ENCODE measurements around the gene MRC1. TPM values are rescaled to one million over a fixed set of nuclear protein-coding genes. Genes with fewer than 3 reads are reported as not detected.

MRC1 gene
- total RNA-seq, 1 donor from 2014 or later = 0.07 TPM

GRCh38 chr10:17847585-17848296 is 38.6 kb downstream of the MRC1 start:
- no peaks in the 10 kb centered on the region for H3K9me3 ChIP-seq (ENCODE audit: insufficient read depth, low read depth, low read length)
- peaks cover 7% of the 10 kb centered on the region for H3K4me1 Mint-ChIP-seq (ENCODE audit: low read depth, unreplicated experiment)
- H3K9me3 Mint-ChIP-seq (ENCODE audit: unreplicated experiment) = no peaks in the 10 kb centered on the region
- H3K27me3 ChIP-seq (ENCODE audit: insufficient read depth, low read length) = no peaks in the 10 kb centered on the region
- no peaks in the 10 kb centered on the region for H3K36me3 Mint-ChIP-seq (ENCODE audit: low read depth, unreplicated experiment)
- no peak overlapping the region for H3K27ac Mint-ChIP-seq (ENCODE audit: unreplicated experiment)
- DNase-seq (ENCODE audit: low read depth) = no peak
- no peak overlapping the region for H3K4me2 ChIP-seq (ENCODE audit: low read length)
- no peak overlapping the region for H3K4me3 Mint-ChIP-seq (ENCODE audit: unreplicated experiment)
- no peaks in the 10 kb centered on the region for H3K36me3 ChIP-seq (ENCODE audit: insufficient read depth, low read length)
- no peak overlapping the region for H3K27ac ChIP-seq (ENCODE audit: low read depth, low read length)
- H4K20me1 ChIP-seq (ENCODE audit: insufficient read depth, low read length) = no peaks in the 10 kb centered on the region
- H2AFZ ChIP-seq (ENCODE audit: low read depth, low read length) = no peak overlapping the region
- TF ChIP-seq EZH2 (IDR thresholded peaks at IDR 0.05; ENCODE audit: insufficient read depth, low read length) = no peak
- TF ChIP-seq, protein P1, sequence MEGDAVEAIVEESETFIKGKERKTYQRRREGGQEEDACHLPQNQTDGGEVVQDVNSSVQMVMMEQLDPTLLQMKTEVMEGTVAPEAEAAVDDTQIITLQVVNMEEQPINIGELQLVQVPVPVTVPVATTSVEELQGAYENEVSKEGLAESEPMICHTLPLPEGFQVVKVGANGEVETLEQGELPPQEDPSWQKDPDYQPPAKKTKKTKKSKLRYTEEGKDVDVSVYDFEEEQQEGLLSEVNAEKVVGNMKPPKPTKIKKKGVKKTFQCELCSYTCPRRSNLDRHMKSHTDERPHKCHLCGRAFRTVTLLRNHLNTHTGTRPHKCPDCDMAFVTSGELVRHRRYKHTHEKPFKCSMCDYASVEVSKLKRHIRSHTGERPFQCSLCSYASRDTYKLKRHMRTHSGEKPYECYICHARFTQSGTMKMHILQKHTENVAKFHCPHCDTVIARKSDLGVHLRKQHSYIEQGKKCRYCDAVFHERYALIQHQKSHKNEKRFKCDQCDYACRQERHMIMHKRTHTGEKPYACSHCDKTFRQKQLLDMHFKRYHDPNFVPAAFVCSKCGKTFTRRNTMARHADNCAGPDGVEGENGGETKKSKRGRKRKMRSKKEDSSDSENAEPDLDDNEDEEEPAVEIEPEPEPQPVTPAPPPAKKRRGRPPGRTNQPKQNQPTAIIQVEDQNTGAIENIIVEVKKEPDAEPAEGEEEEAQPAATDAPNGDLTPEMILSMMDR (IDR thresholded peaks at IDR 0.05; ENCODE audit: insufficient read depth, low read depth, low read length) = peak; percentile 48
- no peaks in the 10 kb centered on the region for H3K27me3 Mint-ChIP-seq (ENCODE audit: low read depth, unreplicated experiment)
- H3K9ac ChIP-seq (ENCODE audit: low read length) = no peak overlapping the region
- FAIRE-seq = no peak
- no peaks in the 10 kb centered on the region for H3K4me1 ChIP-seq (ENCODE audit: insufficient read depth, low read length)
- H3K4me3 ChIP-seq (ENCODE audit: insufficient read depth, low read depth, low read length) = no peak overlapping the region
- H3K79me2 ChIP-seq (ENCODE audit: insufficient read depth, low read length) = no peaks in the 10 kb centered on the region

- Histone ChIP-seq H3K79me2 (ENCODE audit: insufficient read depth, low read length) (no peaks in the 10 kb centered on the region), H4K20me1 (ENCODE audit: insufficient read depth, low read length) (no peaks in the 10 kb centered on the region), H3K36me3 (ENCODE audit: insufficient read depth, low read length) (no peaks in the 10 kb centered on the region), H3K27me3 (ENCODE audit: insufficient read depth, low read length) (no peaks in the 10 kb centered on the region), H2AFZ (ENCODE audit: low read depth, low read length) (no peak overlapping the region), H3K4me2 (ENCODE audit: low read length) (no peak overlapping the region), H3K4me1 (ENCODE audit: insufficient read depth, low read length) (no peaks in the 10 kb centered on the region), H3K9ac (ENCODE audit: low read length) (no peak overlapping the region), H3K27ac (ENCODE audit: low read depth, low read length) (no peak overlapping the region), H3K9me3 (ENCODE audit: insufficient read depth, low read depth, low read length) (no peaks in the 10 kb centered on the region), H3K4me3 (ENCODE audit: insufficient read depth, low read depth, low read length) (no peak overlapping the region)
- FAIRE-seq = no peak
- Mint-ChIP-seq H3K4me1 (ENCODE audit: low read depth, unreplicated experiment) (peaks cover 7% of the 10 kb centered on the region), H3K4me3 (ENCODE audit: unreplicated experiment) (no peak overlapping the region), H3K36me3 (ENCODE audit: low read depth, unreplicated experiment) (no peaks in the 10 kb centered on the region), H3K27ac (ENCODE audit: unreplicated experiment) (no peak overlapping the region), H3K27me3 (ENCODE audit: low read depth, unreplicated experiment) (no peaks in the 10 kb centered on the region), H3K9me3 (ENCODE audit: unreplicated experiment) (no peaks in the 10 kb centered on the region)
- no peak for DNase-seq (ENCODE audit: low read depth)
- TF ChIP-seq, protein P1 (IDR thresholded peaks at IDR 0.05; ENCODE audit: insufficient read depth, low read depth, low read length) = no peak
- no peak for TF ChIP-seq EZH2 (IDR thresholded peaks at IDR 0.05; ENCODE audit: insufficient read depth, low read length)
Observed at GRCh38 chr10:17848646-17849045, 39.5 kb downstream of the MRC1 start.

DNA sequence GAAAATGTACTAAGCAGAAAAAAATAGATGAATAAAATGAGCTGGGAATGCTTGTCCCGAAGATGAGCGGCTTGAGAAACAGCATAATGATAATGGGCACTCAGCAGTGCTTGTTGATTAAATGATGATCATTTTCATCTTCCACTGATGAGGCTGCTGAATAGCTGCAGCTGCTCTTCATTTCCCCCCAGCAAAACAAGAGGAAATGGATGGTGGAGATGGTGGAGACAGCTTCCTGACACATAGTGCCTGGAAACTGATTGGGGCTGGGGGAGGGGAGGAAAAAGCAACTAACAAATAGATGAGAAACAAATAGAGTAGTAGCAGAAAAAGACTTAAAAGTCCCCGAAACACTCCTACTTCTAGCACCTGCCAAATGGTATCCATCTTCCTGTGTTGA is 41.4 kb downstream of the MRC1 start:
- H3K9me3 ChIP-seq (ENCODE audit: insufficient read depth, low read depth, low read length) = peaks cover 2% of the 10 kb centered on the region
- no peak overlapping the region for H3K9ac ChIP-seq (ENCODE audit: low read length)
- H3K36me3 Mint-ChIP-seq (ENCODE audit: low read depth, unreplicated experiment) = no peaks in the 10 kb centered on the region
- no peak overlapping the region for H2AFZ ChIP-seq (ENCODE audit: low read depth, low read length)
- H3K4me3 Mint-ChIP-seq (ENCODE audit: unreplicated experiment) = no peak overlapping the region
- H3K4me1 ChIP-seq (ENCODE audit: insufficient read depth, low read length) = no peaks in the 10 kb centered on the region
- H3K9me3 Mint-ChIP-seq (ENCODE audit: unreplicated experiment) = no peaks in the 10 kb centered on the region
- no peaks in the 10 kb centered on the region for H4K20me1 ChIP-seq (ENCODE audit: insufficient read depth, low read length)
- no peak overlapping the region for H3K4me2 ChIP-seq (ENCODE audit: low read length)
- DNase-seq (ENCODE audit: low read depth) (no peak), FAIRE-seq (no peak)
- no peak overlapping the region for H3K4me3 ChIP-seq (ENCODE audit: insufficient read depth, low read depth, low read length)
- no peak overlapping the region for H3K27ac Mint-ChIP-seq (ENCODE audit: unreplicated experiment)
- no peaks in the 10 kb centered on the region for H3K79me2 ChIP-seq (ENCODE audit: insufficient read depth, low read length)
- H3K27me3 Mint-ChIP-seq (ENCODE audit: low read depth, unreplicated experiment) = no peaks in the 10 kb centered on the region
- no peak overlapping the region for H3K27ac ChIP-seq (ENCODE audit: low read depth, low read length)
- TF ChIP-seq, protein P1 (IDR thresholded peaks at IDR 0.05; ENCODE audit: insufficient read depth, low read depth, low read length) = no peak
- TF ChIP-seq EZH2 (IDR thresholded peaks at IDR 0.05; ENCODE audit: insufficient read depth, low read length) = no peak
- H3K27me3 ChIP-seq (ENCODE audit: insufficient read depth, low read length) = no peaks in the 10 kb centered on the region
- H3K4me1 Mint-ChIP-seq (ENCODE audit: low read depth, unreplicated experiment) = peaks cover 7% of the 10 kb centered on the region
- no peaks in the 10 kb centered on the region for H3K36me3 ChIP-seq (ENCODE audit: insufficient read depth, low read length)
